H1 (cell line): ENCODE data around the gene PRR33. TPM values are rescaled to one million over a fixed set of nuclear protein-coding genes. Genes with fewer than 3 reads are reported as not detected.
A peak's percentile ranks its signal among the peaks of the same experiment; 100 is the strongest.

Source experiments
- CTCF ChIA-PET: fragments of 300-600 bp; sonication (Branson Sonifier 250); formaldehyde crosslinking; loops from one replicate; lab custom pipeline; 2021; ENCODE audit not compliant: partially characterized antibody; lab: Charles Lee
- POLR2A ChIA-PET: fragments of 300-600 bp; sonication (Branson Sonifier 250); formaldehyde crosslinking; loops from one replicate; lab custom pipeline; 2021; ENCODE audit warnings: inconsistent platforms; ENCODE audit not compliant: partially characterized antibody; lab: Charles Lee
- DNase-seq, 2 experiments: peaks; one replicate each; pipeline versions ENCODE4 v3.0.0 to v3.0.0-alpha.2; 2010 to 2022; ENCODE audit warnings: low spot score in 2 of 2, low read depth in 1 of 2, mixed read lengths in 1 of 2
- FAIRE-seq: peaks from 2 replicates; lab custom pipeline; 2011; peaks lifted over from hg19 to GRCh38; lab: Jason Lieb, UNC
- H2AFZ ChIP-seq: 2 replicates; pipeline ENCODE4 v1.8.1; 2012; ENCODE audit warnings: low read length, inconsistent platforms
- H2AK5ac ChIP-seq: 2 replicates; pipeline ENCODE4 v1.6.1; 2013; ENCODE audit warnings: low read depth, low read length
- H2BK120ac ChIP-seq: replicated peaks from 2 replicates; pipeline ENCODE3; 2013; ENCODE audit warnings: low read depth, low read length, inconsistent platforms
- H2BK12ac ChIP-seq: 2 replicates; pipeline ENCODE4 v1.6.1; 2013; ENCODE audit warnings: low read depth, low read length
- H2BK15ac ChIP-seq: 2 replicates; pipeline ENCODE4 v1.6.1; 2013; ENCODE audit warnings: low read length
- H2BK20ac ChIP-seq: 2 replicates; pipeline ENCODE4 v1.6.1; 2013; ENCODE audit warnings: low read length
- H2BK5ac ChIP-seq: 2 replicates; pipeline ENCODE4 v1.6.1; 2013; ENCODE audit warnings: low read depth, low read length
- H3K14ac ChIP-seq: 2 replicates; pipeline ENCODE4 v1.6.1; 2013; ENCODE audit warnings: inconsistent platforms; ENCODE audit not compliant: insufficient read length
- H3K18ac ChIP-seq: 2 replicates; pipeline ENCODE4 v1.6.1; 2013; ENCODE audit warnings: low read length; ENCODE audit errors: extremely low read depth
- H3K23ac ChIP-seq: 2 replicates; pipeline ENCODE4 v1.6.1; 2013; ENCODE audit warnings: inconsistent platforms; ENCODE audit not compliant: insufficient read length
- H3K23me2 ChIP-seq: 2 replicates; pipeline ENCODE4 v1.6.1; 2013; ENCODE audit warnings: low read depth, low read length
- H3K27ac ChIP-seq: 2 replicates; pipeline ENCODE4 v1.6.1; 2011; ENCODE audit warnings: low read depth, low read length, inconsistent platforms
- H3K27me3 ChIP-seq, 4 experiments: replicated peaks in 1 of 4; 1 replicate in 1 of 4; 2 replicates in 3 of 4; pipeline versions ENCODE4 v1.6.1 to v1.8.1; 2011 to 2013; ENCODE audit warnings: low read length in 3 of 4, mild to moderate bottlenecking in 3 of 4, inconsistent platforms in 2 of 4, mixed read lengths in 2 of 4, moderate library complexity in 1 of 4; ENCODE audit not compliant: control insufficient read depth in 3 of 4, insufficient read depth in 3 of 4; ENCODE audit errors: extremely low read depth in 1 of 4
- H3K36me3 ChIP-seq, 4 experiments: 2 replicates each; pipeline versions ENCODE4 v1.6.1 to v1.8.1; 2011 to 2013; ENCODE audit warnings: mild to moderate bottlenecking in 4 of 4, low read length in 3 of 4, moderate library complexity in 2 of 4, control low read depth in 1 of 4, inconsistent platforms in 1 of 4; ENCODE audit not compliant: insufficient read depth in 4 of 4, control insufficient read depth in 2 of 4
- H3K4ac ChIP-seq: replicated peaks from 2 replicates; pipeline ENCODE3; 2013; ENCODE audit warnings: low read length, low read depth, mixed read lengths, inconsistent platforms; ENCODE audit not compliant: insufficient read length
- H3K4me1 ChIP-seq, 4 experiments: replicated peaks in 1 of 4; 1 replicate in 1 of 4; 2 replicates in 3 of 4; pipeline versions ENCODE4 v1.6.1 to v1.8.1; 2011 to 2013; ENCODE audit warnings: low read length in 3 of 4, inconsistent platforms in 2 of 4, mixed read lengths in 1 of 4; ENCODE audit not compliant: insufficient read depth in 4 of 4, control insufficient read depth in 3 of 4
- H3K4me2 ChIP-seq, 2 experiments: 2 replicates each; pipeline versions ENCODE4 v1.6.1 to v1.8.1; 2011 to 2013; ENCODE audit warnings: low read depth in 2 of 2, low read length in 2 of 2, control low read depth in 1 of 2, inconsistent platforms in 1 of 2, mild to moderate bottlenecking in 1 of 2; ENCODE audit not compliant: insufficient read depth in 1 of 2
- H3K4me3 ChIP-seq, 4 experiments: fragments of 200-600, 300-600 bp in 1 of 4; sonication (generic), shearing (Covaris generic), sonication (Bioruptor Twin) in 1 of 4; 2 replicates each; pipeline versions ENCODE4 v1.5.1 to v1.8.1; 2011 to 2016; ENCODE audit warnings: low read length in 4 of 4, low read depth in 3 of 4, control low read depth in 2 of 4, inconsistent platforms in 2 of 4, mild to moderate bottlenecking in 2 of 4, mixed read lengths in 1 of 4, moderate library complexity in 1 of 4; ENCODE audit not compliant: insufficient read depth in 2 of 4; ENCODE audit errors: extremely low read depth in 1 of 4
- H3K56ac ChIP-seq: replicated peaks from 2 replicates; pipeline ENCODE3; 2013; ENCODE audit warnings: low read depth, mild to moderate bottlenecking, mixed read lengths, low read length, inconsistent platforms; ENCODE audit not compliant: insufficient read length
- H3K79me1 ChIP-seq: 2 replicates; pipeline ENCODE4 v1.6.1; 2013; ENCODE audit warnings: low read depth, low read length, control low read depth
- H3K79me2 ChIP-seq, 2 experiments: 2 replicates each; pipeline versions ENCODE4 v1.6.1 to v1.8.1; 2012 to 2013; ENCODE audit warnings: low read length in 2 of 2, mild to moderate bottlenecking in 2 of 2, inconsistent platforms in 1 of 2; ENCODE audit not compliant: insufficient read depth in 2 of 2, control insufficient read depth in 1 of 2
- H3K9ac ChIP-seq, 4 experiments: replicated peaks in 1 of 4; 1 replicate in 1 of 4; 2 replicates in 3 of 4; pipeline versions ENCODE4 v1.6.1 to v1.8.1; 2011 to 2013; ENCODE audit warnings: low read depth in 3 of 4, low read length in 3 of 4, control low read depth in 2 of 4, mild to moderate bottlenecking in 2 of 4, moderate library complexity in 2 of 4, inconsistent platforms in 1 of 4; ENCODE audit errors: extremely low read depth in 1 of 4
- H3K9me3 ChIP-seq, 2 experiments: 2 replicates each; pipeline versions ENCODE4 v1.6.1 to v1.8.1; 2012 to 2013; ENCODE audit warnings: mild to moderate bottlenecking in 2 of 2, moderate library complexity in 2 of 2, control low read depth in 1 of 2, inconsistent platforms in 1 of 2, low read depth in 1 of 2, low read length in 1 of 2, mixed read lengths in 1 of 2; ENCODE audit not compliant: insufficient read depth in 2 of 2
- H4K20me1 ChIP-seq, 2 experiments: replicated peaks in 1 of 2; 2 replicates each; pipeline versions ENCODE3 to v1.8.1; 2011 to 2013; ENCODE audit warnings: inconsistent platforms in 2 of 2, low read length in 2 of 2, mild to moderate bottlenecking in 1 of 2; ENCODE audit not compliant: insufficient read depth in 2 of 2, control insufficient read depth in 1 of 2
- H4K5ac ChIP-seq: 2 replicates; pipeline ENCODE4 v1.6.1; 2013; ENCODE audit warnings: low read length, low read depth, mixed read lengths, inconsistent platforms; ENCODE audit not compliant: insufficient read length
- H4K8ac ChIP-seq: 2 replicates; pipeline ENCODE4 v1.8.0; 2013; ENCODE audit warnings: mild to moderate bottlenecking, moderate library complexity, low read length, inconsistent platforms; ENCODE audit not compliant: insufficient read depth; ENCODE audit errors: extremely low read depth
- H4K91ac ChIP-seq: replicated peaks from 2 replicates; pipeline ENCODE3; 2013; ENCODE audit warnings: low read length, mixed read lengths, inconsistent platforms; ENCODE audit not compliant: insufficient read length
- EGR1 ChIP-seq: IDR thresholded peaks from 2 replicates; pipeline ENCODE4 v1.6.1; 2011; ENCODE audit warnings: low read depth, low read length, borderline replicate concordance
- HDAC2 ChIP-seq, 2 experiments: fragments of 300-600 bp in 1 of 2; sonication (generic) in 1 of 2; IDR thresholded peaks; 2 replicates each; pipeline ENCODE4 v1.6.1; 2011 to 2012; ENCODE audit warnings: low read depth in 2 of 2, low read length in 2 of 2, mild to moderate bottlenecking in 2 of 2, moderate library complexity in 2 of 2, borderline replicate concordance in 1 of 2, inconsistent platforms in 1 of 2
- RBBP5 ChIP-seq: IDR thresholded peaks from 2 replicates; pipeline ENCODE4 v1.7.1; 2012; ENCODE audit warnings: low read depth, mild to moderate bottlenecking, inconsistent platforms, low read length, moderate library complexity, borderline replicate concordance
- SP1 ChIP-seq: IDR thresholded peaks from 2 replicates; pipeline ENCODE4 v1.6.1; 2011; ENCODE audit warnings: low read depth, low read length
- WGBS, 2 experiments: shearing (Covaris generic) in 1 of 2; methylation state at CpG; one replicate each; pipeline versions ENCODE4 v1.1.6 to v1.1.7; 2013 to 2015; ENCODE audit warnings: low lambda C conversion rate in 2 of 2, mixed read lengths in 2 of 2, inconsistent platforms in 1 of 2, low coverage in 1 of 2, missing lambda C conversion rate in 1 of 2; ENCODE audit not compliant: insufficient replicate concordance in 2 of 2, insufficient coverage in 1 of 2, insufficient read length in 1 of 2; ENCODE audit errors: extremely low coverage in 1 of 2, missing lambda C conversion rate in 1 of 2; 5-methylcytosine and 5-hydroxymethylcytosine counted together
- polyA plus RNA-seq, 7 experiments: library from polyadenylated mRNA; depleted of rRNA in 3 of 7; stranded (reverse) in 5 of 7; unstranded in 2 of 7; fragments of >200 nt in 5 of 7; fragments of 200-250 nt in 2 of 7; gene quantifications; 1 replicate in 5 of 7; 2 replicates in 1 of 7; 4 replicates in 1 of 7; pipeline versions ENCODE4 v1.2.1 to v1.2.3, GENCODE V29; 2011 to 2013; ENCODE audit warnings: missing spikeins in 2 of 7, mixed read lengths in 2 of 7
- total RNA-seq: library from RNA; stranded (reverse); fragmentation: NEBNext Ultra II Directional; extraction: Animal tissue kit (Norgen Biotek cat#: 25700); gene quantifications from 2 replicates; pipeline ENCODE4 v1.2.1, GENCODE V29; 2021
- TF ChIP-seq, protein P1 (sequence below): IDR thresholded peaks from 2 replicates; pipeline ENCODE4 v1.6.1; 2011; ENCODE audit warnings: low read length, improper control_type of control experiment
- TF ChIP-seq, protein P2 (sequence below): IDR thresholded peaks from 2 replicates; pipeline ENCODE4 v1.6.1; 2012; ENCODE audit warnings: inconsistent platforms

The PRR33 gene
- total and polyA plus RNA-seq, 2 of the 8 experiments (the other 6 are each of a cell fraction or from before 2014, with no cell fraction given), result 0.02 TPM; not detected in 1

DNA sequence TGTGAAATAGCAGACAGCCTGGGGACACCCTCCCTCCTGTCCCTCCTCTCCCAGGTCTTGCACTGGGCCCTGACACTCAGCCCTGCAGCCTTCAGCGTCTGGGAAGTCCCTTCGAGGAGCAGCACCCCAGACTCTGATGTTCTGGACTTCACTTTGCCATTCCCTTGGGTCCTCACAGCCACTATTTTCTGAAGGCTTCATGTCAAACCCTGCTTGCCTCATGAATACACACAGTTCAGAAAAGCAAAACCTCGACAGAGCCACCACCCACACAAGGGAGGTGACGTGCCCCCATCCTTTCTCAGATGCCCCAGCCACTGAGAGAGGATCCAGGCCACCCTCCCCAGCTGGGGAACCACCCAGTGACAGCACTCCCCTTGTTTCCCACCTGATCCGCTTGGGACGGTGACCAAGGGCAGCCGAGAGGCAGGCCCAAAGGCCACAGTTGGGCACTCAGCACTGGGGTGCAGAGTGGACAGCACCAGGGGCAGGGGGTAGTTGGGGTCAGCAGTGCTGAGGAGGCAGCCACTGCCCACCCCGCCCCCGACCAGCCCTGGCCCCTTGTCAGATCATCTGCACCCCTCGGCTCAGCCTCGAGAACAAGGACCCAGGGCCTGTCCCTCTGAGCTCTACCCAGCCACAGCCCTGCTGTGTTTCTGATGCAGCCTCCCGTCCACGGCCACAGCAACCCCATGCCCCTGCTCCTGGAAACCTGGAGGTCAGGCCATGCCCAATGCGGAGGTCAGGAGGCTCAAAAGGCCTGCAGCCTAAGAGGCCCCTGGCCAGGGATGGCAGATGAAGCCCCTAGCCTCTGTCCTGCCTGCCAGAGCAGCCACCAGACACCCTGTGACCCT lies 24.7 kb upstream of the PRR33 start:
- H2AK5ac ChIP-seq, result 0 out of 2 replicates have a peak overlapping the region, but pooled peaks have one; percentile 39
- no peak overlapping the region for H3K4me3 ChIP-seq
- H2BK12ac ChIP-seq, result no peak overlapping the region
- H3K79me2 ChIP-seq, result no peaks in the 10 kb centered on the region
- H3K18ac ChIP-seq, result no peak overlapping the region
- no peak overlapping the region for H3K56ac ChIP-seq
- DNase-seq (no peak), FAIRE-seq (no peak)
- no peak overlapping the region for H4K91ac ChIP-seq
- no peak overlapping the region for H2BK5ac ChIP-seq
- peaks cover 0 to 3% (median 3%) of the 10 kb centered on the region in 4 experiments; a peak in 4 of 7 replicates for H3K4me1 ChIP-seq
- 87% methylated on average over 8 of the region's 14 CpGs; no CpG with 5 or more reads in 1 of the 2 experiments for WGBS, 2 experiments
- H3K27ac ChIP-seq, result no peak overlapping the region
- H4K5ac ChIP-seq, result no peak overlapping the region
- no peak overlapping the region for H3K4me2 ChIP-seq
- no peak overlapping the region for H3K23ac ChIP-seq
- CTCF ChIA-PET, result interaction anchor here (1.2 to 4.4 kb wide), 18 partner anchors 10 to 264 kb away, joined by 3 to 47 read pairs (median 6); partner anchors contain the start of gene PRR33
- 0 out of 2 replicates have a peak overlapping the region, but pooled peaks have one; percentile 74 for H4K8ac ChIP-seq
- H2AFZ ChIP-seq, result no peak overlapping the region
- no peaks in the 10 kb centered on the region for H3K79me1 ChIP-seq
- no peak overlapping the region for H2BK15ac ChIP-seq
- no peaks in the 10 kb centered on the region for H3K27me3 ChIP-seq
- H4K20me1 ChIP-seq, result peaks cover 0 to 2% of the 10 kb centered on the region in 2 experiments
- no peak overlapping the region for H3K9ac ChIP-seq
- H3K4ac ChIP-seq, result no peak overlapping the region
- H2BK20ac ChIP-seq, result no peak overlapping the region
- POLR2A ChIA-PET, result interaction anchor here (0.9 kb wide), 1 partner anchor 32 kb away, joined by 3 read pairs; no protein-coding TSS in a partner anchor
- peaks cover 5% of the 10 kb centered on the region; the same call in 1 of the 2 replicates for H3K23me2 ChIP-seq
- no peaks in the 10 kb centered on the region for H3K36me3 ChIP-seq
- H3K14ac ChIP-seq, result no peak overlapping the region
- H2BK120ac ChIP-seq, result no peak overlapping the region
- H3K9me3 ChIP-seq, result no peaks in the 10 kb centered on the region
- TF ChIP-seq HDAC2 (IDR thresholded peaks at IDR 0.05; ENCODE audit: borderline replicate concordance in 1 of 2, low read depth in 2 of 2, low read length in 2 of 2) (no peak), RBBP5 (no peak), SP1 (no peak), EGR1 (no peak)
- TF ChIP-seq, protein P1, sequence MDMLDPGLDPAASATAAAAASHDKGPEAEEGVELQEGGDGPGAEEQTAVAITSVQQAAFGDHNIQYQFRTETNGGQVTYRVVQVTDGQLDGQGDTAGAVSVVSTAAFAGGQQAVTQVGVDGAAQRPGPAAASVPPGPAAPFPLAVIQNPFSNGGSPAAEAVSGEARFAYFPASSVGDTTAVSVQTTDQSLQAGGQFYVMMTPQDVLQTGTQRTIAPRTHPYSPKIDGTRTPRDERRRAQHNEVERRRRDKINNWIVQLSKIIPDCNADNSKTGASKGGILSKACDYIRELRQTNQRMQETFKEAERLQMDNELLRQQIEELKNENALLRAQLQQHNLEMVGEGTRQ, result no peak
- TF ChIP-seq, protein P2, sequence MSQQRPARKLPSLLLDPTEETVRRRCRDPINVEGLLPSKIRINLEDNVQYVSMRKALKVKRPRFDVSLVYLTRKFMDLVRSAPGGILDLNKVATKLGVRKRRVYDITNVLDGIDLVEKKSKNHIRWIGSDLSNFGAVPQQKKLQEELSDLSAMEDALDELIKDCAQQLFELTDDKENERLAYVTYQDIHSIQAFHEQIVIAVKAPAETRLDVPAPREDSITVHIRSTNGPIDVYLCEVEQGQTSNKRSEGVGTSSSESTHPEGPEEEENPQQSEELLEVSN, result no peak
